Measurements from ENCODE around the gene UBAC2.
"Not testable (repeated sequence)": the region's sequence is repeated elsewhere in the genome, so short reads cannot be mapped to it uniquely, and the experiment has no call there.

Gene UBAC2

GRCh38 chr13:99208185-99208584, 7.5 kb downstream of the UBAC2 start:
- H3K9me3 ChIP-seq (ENCODE audit: low read length) = no peaks in the 10 kb centered on the region
- H3K27ac ChIP-seq (ENCODE audit: low read depth, low read length, poor library complexity, severe bottlenecking) = no peak overlapping the region
- no peak overlapping the region for H2AFZ ChIP-seq (ENCODE audit: low read length)
- no peaks in the 10 kb centered on the region for H3F3A ChIP-seq (ENCODE audit: insufficient read depth, low read length)
- H3K9me2 ChIP-seq (ENCODE audit: low read depth, low read length) = no peaks in the 10 kb centered on the region
- peaks cover 13% of the 10 kb centered on the region for H3K27me3 ChIP-seq (ENCODE audit: insufficient read depth, low read length)
- H3K4me2 ChIP-seq (ENCODE audit: low read length) = no peak overlapping the region
- peaks cover 10% of the 10 kb centered on the region for H4K20me1 ChIP-seq (ENCODE audit: insufficient read depth, low read length)
- no peaks in the 10 kb centered on the region for H3K79me2 ChIP-seq (ENCODE audit: insufficient read depth, low read length)
- no peak overlapping the region for H3K9ac ChIP-seq (ENCODE audit: low read length)
- H3K36me3 ChIP-seq (ENCODE audit: insufficient read depth, low read length) = peaks cover 25% of the 10 kb centered on the region
- H3K4me1 ChIP-seq (ENCODE audit: insufficient read depth, low read length, severe bottlenecking) = peaks cover 23% of the 10 kb centered on the region
- no peak for TF ChIP-seq EZH2 (IDR thresholded peaks at IDR 0.05; ENCODE audit: borderline replicate concordance, low read length)
- TF ChIP-seq CTCF (IDR thresholded peaks at IDR 0.05; ENCODE audit: low read length) = no peak
- no peak overlapping the region for H3K4me3 ChIP-seq (ENCODE audit: low read depth, low read length, poor library complexity, severe bottlenecking)

GRCh38 chr13:99208845-99209527, 8.3 kb downstream of the UBAC2 start:
- no peaks in the 10 kb centered on the region for H3K79me2 ChIP-seq (ENCODE audit: insufficient read depth, low read length)
- peaks cover 9% of the 10 kb centered on the region for H3K27me3 ChIP-seq (ENCODE audit: insufficient read depth, low read length)
- H3K4me1 ChIP-seq (ENCODE audit: insufficient read depth, low read length, severe bottlenecking) = peaks cover 15% of the 10 kb centered on the region
- H3K36me3 ChIP-seq (ENCODE audit: insufficient read depth, low read length) = peaks cover 25% of the 10 kb centered on the region
- no peak overlapping the region for H2AFZ ChIP-seq (ENCODE audit: low read length)
- H3K4me2 ChIP-seq (ENCODE audit: low read length) = no peak overlapping the region
- no peaks in the 10 kb centered on the region for H3K9me2 ChIP-seq (ENCODE audit: low read depth, low read length)
- TF ChIP-seq CTCF (IDR thresholded peaks at IDR 0.05; ENCODE audit: low read length) (no peak), EZH2 (IDR thresholded peaks at IDR 0.05; ENCODE audit: borderline replicate concordance, low read length) (no peak)
- H3K27ac ChIP-seq (ENCODE audit: low read depth, low read length, poor library complexity, severe bottlenecking) = no peak overlapping the region
- H3K9ac ChIP-seq (ENCODE audit: low read length) = no peak overlapping the region
- H4K20me1 ChIP-seq (ENCODE audit: insufficient read depth, low read length) = peaks cover 8% of the 10 kb centered on the region
- no peaks in the 10 kb centered on the region for H3F3A ChIP-seq (ENCODE audit: insufficient read depth, low read length)
- no peak overlapping the region for H3K4me3 ChIP-seq (ENCODE audit: low read depth, low read length, poor library complexity, severe bottlenecking)
- no peaks in the 10 kb centered on the region for H3K9me3 ChIP-seq (ENCODE audit: low read length)

- H3K9ac ChIP-seq (ENCODE audit: low read length); H3K27ac ChIP-seq (ENCODE audit: low read depth, low read length, poor library complexity, severe bottlenecking); H2AFZ ChIP-seq (ENCODE audit: low read length); H3K27me3 ChIP-seq (ENCODE audit: insufficient read depth, low read length); H3K9me3 ChIP-seq (ENCODE audit: low read length); H3F3A ChIP-seq (ENCODE audit: insufficient read depth, low read length); H3K4me3 ChIP-seq (ENCODE audit: low read depth, low read length, poor library complexity, severe bottlenecking); H3K4me2 ChIP-seq (ENCODE audit: low read length); H4K20me1 ChIP-seq (ENCODE audit: insufficient read depth, low read length); H3K9me2 ChIP-seq (ENCODE audit: low read depth, low read length); H3K79me2 ChIP-seq (ENCODE audit: insufficient read depth, low read length): not testable (repeated sequence)
- H3K4me1 ChIP-seq (ENCODE audit: insufficient read depth, low read length, severe bottlenecking) = peaks cover 14% of the 10 kb centered on the region
- peaks cover 27% of the 10 kb centered on the region for H3K36me3 ChIP-seq (ENCODE audit: insufficient read depth, low read length)
Measured at GRCh38 chr13:99210627-99211026, 10.0 kb downstream of the UBAC2 start.

- TF ChIP-seq EZH2 (IDR thresholded peaks at IDR 0.05; ENCODE audit: borderline replicate concordance, low read length) = no peak
- TF ChIP-seq CTCF (IDR thresholded peaks at IDR 0.05; ENCODE audit: low read length) = no peak
- H4K20me1 ChIP-seq (ENCODE audit: insufficient read depth, low read length) = peaks cover 7% of the 10 kb centered on the region
- H3K36me3 ChIP-seq (ENCODE audit: insufficient read depth, low read length) = peaks cover 21% of the 10 kb centered on the region; the same call in 1 of the 2 replicates
- H3K27me3 ChIP-seq (ENCODE audit: insufficient read depth, low read length) = no peaks in the 10 kb centered on the region
- H2AFZ ChIP-seq (ENCODE audit: low read length) = no peak overlapping the region
- no peaks in the 10 kb centered on the region for H3K9me3 ChIP-seq (ENCODE audit: low read length)
- H3K4me2 ChIP-seq (ENCODE audit: low read length) = no peak overlapping the region
- no peaks in the 10 kb centered on the region for H3K9me2 ChIP-seq (ENCODE audit: low read depth, low read length)
- no peaks in the 10 kb centered on the region for H3F3A ChIP-seq (ENCODE audit: insufficient read depth, low read length)
- no peak overlapping the region for H3K27ac ChIP-seq (ENCODE audit: low read depth, low read length, poor library complexity, severe bottlenecking)
- no peaks in the 10 kb centered on the region for H3K79me2 ChIP-seq (ENCODE audit: insufficient read depth, low read length)
- no peak overlapping the region for H3K9ac ChIP-seq (ENCODE audit: low read length)
- H3K4me1 ChIP-seq (ENCODE audit: insufficient read depth, low read length, severe bottlenecking) = peaks cover 22% of the 10 kb centered on the region
- no peak overlapping the region for H3K4me3 ChIP-seq (ENCODE audit: low read depth, low read length, poor library complexity, severe bottlenecking)
Measured at GRCh38 chr13:99211421-99212035, 10.9 kb downstream of the UBAC2 start.

Measured in OCI-LY1 (cell line).